ENCODE measurements around the gene PIK3R5.

DNA sequence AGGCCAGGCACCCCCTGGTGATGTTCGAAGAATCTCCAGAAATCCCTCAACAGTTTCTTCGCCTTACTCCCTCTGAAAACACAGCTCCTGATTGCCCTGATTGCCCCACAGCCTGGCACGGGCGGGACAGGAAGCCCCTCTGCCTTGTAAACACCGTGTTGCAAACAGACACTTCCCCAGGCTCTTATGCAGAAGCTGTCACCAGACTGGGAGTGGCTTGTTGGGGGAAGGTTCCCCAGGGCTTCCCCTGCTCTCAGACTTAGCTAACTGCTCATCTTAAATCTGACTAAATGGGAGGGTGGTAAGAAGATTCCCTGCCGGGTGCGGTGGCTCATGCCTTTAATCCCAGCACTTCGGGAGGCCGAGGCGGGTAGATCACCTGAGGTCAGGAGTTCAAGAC is 11.2 kb downstream of the PIK3R5 start:
- TF ChIP-seq EZH2 (IDR thresholded peaks at IDR 0.05; ENCODE audit: borderline replicate concordance, insufficient read depth, low read depth, low read length, poor library complexity, severe bottlenecking) (no peak), CTCF (IDR thresholded peaks at IDR 0.05) (no peak)

Measured in B cell (primary cell).